SK-N-SH (cell line): ENCODE data around the gene SRGAP1. TPM values are rescaled to one million over a fixed set of nuclear protein-coding genes. Genes with fewer than 3 reads are reported as not detected.

Experiments
- CTCF ChIA-PET: fragments of 300-600, 350-600 bp; formaldehyde crosslinking; extraction: SDS; loops from one replicate; lab custom pipeline; 2021; lab: Yijun Ruan, JAX
- POLR2A ChIA-PET: fragments of 350-600 bp; sonication (Branson Sonifier 250); formaldehyde crosslinking; extraction: SDS; loops from one replicate; lab custom pipeline; 2020; ENCODE audit warnings: antibody characterized with exemption, inconsistent platforms; lab: Yijun Ruan, JAX
- DNase-seq: peaks from one replicate; pipeline ENCODE4 v3.0.0; 2012
- H2AFZ ChIP-seq: fragments of 200-600 bp; sonication (generic); 2 replicates; pipeline ENCODE4 v1.8.1; 2016; ENCODE audit warnings: antibody characterized with exemption, mild to moderate bottlenecking, low read depth
- H3F3A ChIP-seq: fragments of 200-600 bp; sonication (generic); replicated peaks from 2 replicates; pipeline ENCODE3; 2016; ENCODE audit warnings: antibody characterized with exemption, mild to moderate bottlenecking; ENCODE audit not compliant: insufficient read depth
- H3K27ac ChIP-seq, 2 experiments: fragments of 200-500 bp in 1 of 2; fragments of 200-600 bp in 1 of 2; sonication (Bioruptor generic) in 1 of 2; sonication (generic), shearing (Covaris generic) in 1 of 2; 2 replicates each; pipeline versions ENCODE4 v1.5.1 to v1.6.1; 2014 to 2016; ENCODE audit warnings: low read depth in 2 of 2, inconsistent platforms in 1 of 2, low read length in 1 of 2, mild to moderate bottlenecking in 1 of 2, mixed read lengths in 1 of 2
- H3K27me3 ChIP-seq: fragments of 200-600 bp; sonication (generic), shearing (Covaris generic); 2 replicates; pipeline ENCODE4 v1.6.1; 2016; ENCODE audit warnings: mixed run types; ENCODE audit not compliant: insufficient read depth
- H3K36me3 ChIP-seq, 2 experiments: fragments of 200-500 bp in 1 of 2; fragments of 200-600 bp in 1 of 2; sonication (Bioruptor generic) in 1 of 2; sonication (generic) in 1 of 2; replicated peaks in 1 of 2; 2 replicates each; pipeline versions ENCODE3 to v1.5.1; 2014 to 2016; ENCODE audit warnings: low read length in 1 of 2, mild to moderate bottlenecking in 1 of 2; ENCODE audit not compliant: insufficient read depth in 2 of 2, control insufficient read depth in 1 of 2
- H3K4me1 ChIP-seq, 2 experiments: fragments of 200-500 bp in 1 of 2; fragments of 200-600 bp in 1 of 2; sonication (Bioruptor generic) in 1 of 2; sonication (generic), shearing (Covaris generic) in 1 of 2; 2 replicates each; pipeline versions ENCODE4 v1.5.1 to v1.6.1; 2014 to 2016; ENCODE audit warnings: low read depth in 1 of 2, low read length in 1 of 2, mixed run types in 1 of 2; ENCODE audit not compliant: insufficient read depth in 2 of 2, control insufficient read depth in 1 of 2
- H3K4me2 ChIP-seq: fragments of 200-600 bp; sonication (generic), shearing (Covaris generic); 2 replicates; pipeline ENCODE4 v1.6.1; 2017; ENCODE audit warnings: mixed run types
- H3K4me3 ChIP-seq, 2 experiments: fragments of 200-500 bp in 1 of 2; fragments of 200-600 bp in 1 of 2; sonication (Bioruptor generic) in 1 of 2; sonication (generic), shearing (Covaris generic) in 1 of 2; 2 replicates each; pipeline versions ENCODE4 v1.5.1 to v1.8.1; 2014 to 2016; ENCODE audit warnings: low read depth in 2 of 2, inconsistent platforms in 1 of 2, low read length in 1 of 2, mild to moderate bottlenecking in 1 of 2, mixed read lengths in 1 of 2, moderate library complexity in 1 of 2
- H3K79me2 ChIP-seq: fragments of 200-600 bp; sonication (generic); 2 replicates; pipeline ENCODE4 v1.8.1; 2017; ENCODE audit warnings: mild to moderate bottlenecking; ENCODE audit not compliant: insufficient read depth
- H3K9ac ChIP-seq: fragments of 200-600 bp; sonication (generic); 2 replicates; pipeline ENCODE4 v1.6.1; 2017; ENCODE audit warnings: mixed run types
- H3K9me2 ChIP-seq: fragments of 200-600 bp; sonication (generic); 2 replicates; pipeline ENCODE4 v1.6.1; 2017; ENCODE audit warnings: mixed run types
- H3K9me3 ChIP-seq: fragments of 200-600 bp; sonication (generic); 2 replicates; pipeline ENCODE4 v1.6.1; 2017; ENCODE audit warnings: mixed run types, mild to moderate bottlenecking, moderate library complexity
- H4K20me1 ChIP-seq: fragments of 200-600 bp; sonication (generic); 2 replicates; pipeline ENCODE4 v1.6.1; 2017; ENCODE audit warnings: mild to moderate bottlenecking, mixed run types; ENCODE audit not compliant: insufficient read depth
- CTCF ChIP-seq: fragments of 200-600 bp; sonication (generic); IDR thresholded peaks from 2 replicates; pipeline ENCODE4 v1.6.1; 2017; ENCODE audit warnings: antibody characterized with exemption, mild to moderate bottlenecking, moderate library complexity
- FOSL2 ChIP-seq: IDR thresholded peaks from 2 replicates; pipeline ENCODE4 v1.4.0; 2012; ENCODE audit warnings: low read depth, mild to moderate bottlenecking, moderate library complexity, borderline replicate concordance
- GATA2 ChIP-seq: sonication (generic); formaldehyde crosslinking; IDR thresholded peaks from 2 replicates; pipeline ENCODE4 v1.5.0; 2020; ENCODE audit warnings: mild to moderate bottlenecking, missing genetic modification reagents
- JUND ChIP-seq: IDR thresholded peaks from 2 replicates; pipeline ENCODE4 v1.4.0; 2012
- MEF2A ChIP-seq: IDR thresholded peaks from 2 replicates; pipeline ENCODE4 v1.4.0; 2012; ENCODE audit warnings: low read depth, borderline replicate concordance
- REST ChIP-seq: IDR thresholded peaks from 2 replicates; pipeline ENCODE4 v1.6.1; 2012; ENCODE audit warnings: mild to moderate bottlenecking, low read depth, low read length, moderate library complexity
- RFX5 ChIP-seq: IDR thresholded peaks from 2 replicates; pipeline ENCODE4 v1.6.1; 2012; ENCODE audit warnings: mild to moderate bottlenecking, improper control_type of control experiment, low read length
- RXRA ChIP-seq: IDR thresholded peaks from 2 replicates; pipeline ENCODE4 v1.4.0; 2012; ENCODE audit warnings: low read depth, mild to moderate bottlenecking, borderline replicate concordance
- SIN3A ChIP-seq: IDR thresholded peaks from 2 replicates; pipeline ENCODE4 v1.6.1; 2012; ENCODE audit warnings: low read depth, mild to moderate bottlenecking, low read length, moderate library complexity, borderline replicate concordance
- SMC3 ChIP-seq: IDR thresholded peaks from 2 replicates; pipeline ENCODE4 v1.6.1; 2012; ENCODE audit warnings: low read depth, low read length, improper control_type of control experiment
- TEAD4 ChIP-seq: IDR thresholded peaks from 2 replicates; pipeline ENCODE4 v1.4.0; 2012; ENCODE audit warnings: mild to moderate bottlenecking, borderline replicate concordance; ENCODE audit not compliant: insufficient read depth
- USF1 ChIP-seq: IDR thresholded peaks from 2 replicates; pipeline ENCODE4 v1.4.0; 2012; ENCODE audit warnings: low read depth, borderline replicate concordance
- USF2 ChIP-seq: fragments of 150-350 bp; IDR thresholded peaks from 2 replicates; pipeline ENCODE4 v1.6.1; 2017; ENCODE audit warnings: antibody characterized with exemption, low read length, low read depth, borderline replicate concordance
- polyA plus RNA-seq, 3 experiments: library from polyadenylated mRNA; depleted of rRNA; stranded (reverse); fragments of >200 nt; gene quantifications; 2 replicates each; pipeline ENCODE4 v1.2.3, GENCODE V29; 2012

The SRGAP1 gene
- polyA plus RNA-seq, 1 of the 3 experiments (the other 2 are of a cell fraction) = 2.6 TPM

GRCh38 chr12:63941879-63942278, 97.4 kb downstream of the SRGAP1 start:
- Histone ChIP-seq H3K9me2 (no peaks in the 10 kb centered on the region), H2AFZ (no peak overlapping the region), H3K9me3 (no peaks in the 10 kb centered on the region), H3K36me3 (no peaks in the 10 kb centered on the region), H3K4me3 (no peak overlapping the region), H3K27me3 (no peaks in the 10 kb centered on the region), H3F3A (no peaks in the 10 kb centered on the region), H3K27ac (peak overlapping the region in 1 of 2 experiments; percentile 97; a peak in 2 of 4 replicates), H3K79me2 (peaks cover 31% of the 10 kb centered on the region; the same call in 1 of the 2 replicates), H3K9ac (no peak overlapping the region), H3K4me2 (no peak overlapping the region), H3K4me1 (peaks cover 19 to 51% of the 10 kb centered on the region in 2 experiments; a peak in 3 of 4 replicates), H4K20me1 (no peaks in the 10 kb centered on the region)
- no peak for DNase-seq
- TF ChIP-seq REST (no peak), GATA2 (CRISPR knock-in tag) (no peak), SMC3 (no peak), USF1 (no peak), JUND (no peak), TEAD4 (no peak), SIN3A (no peak), FOSL2 (no peak), RXRA (no peak), CTCF (no peak), MEF2A (no peak), USF2 (no peak), RFX5 (no peak)
- ChIA-PET CTCF (interaction anchor here (1.2 kb wide), 1 partner anchor 53 kb away, joined by 5 read pairs; no protein-coding TSS in a partner anchor), POLR2A (no interaction called here)
